Natural killer cell (primary cell): ENCODE data around the gene UIMC1. TPM values are rescaled to one million over a fixed set of nuclear protein-coding genes. Genes with fewer than 3 reads are reported as not detected.
"Not testable (repeated sequence)": the region's sequence is repeated elsewhere in the genome, so short reads cannot be mapped to it uniquely, and the experiment has no call there.

Experiments
- ATAC-seq, 3 donors: fragments of 150-1000 bp in 2 of 3; fragments of 200-7000 bp in 1 of 3; cut with Tn5 transposase; 1 replicate in 1 of 3; 2 replicates in 2 of 3; pipeline ENCODE4 v1.10.0; 2021; ENCODE audit warnings: mild to moderate bottlenecking in 2 of 3, moderate library complexity in 2 of 3
- DNase-seq, 2 donors: peaks; one replicate each; pipeline versions ENCODE4 v3.0.0 to v3.0.0-alpha.2; 2013 to 2021; ENCODE audit warnings: mixed read lengths in 1 of 2
- H3K27ac ChIP-seq: one replicate; pipeline ENCODE4 v1.5.1; 2013; ENCODE audit warnings: mild to moderate bottlenecking, low read length
- H3K27me3 ChIP-seq: one replicate; pipeline ENCODE4 v1.6.1; 2013; ENCODE audit warnings: low read length; ENCODE audit not compliant: control insufficient read depth, insufficient read depth
- H3K36me3 ChIP-seq: one replicate; pipeline ENCODE4 v1.6.1; 2013; ENCODE audit warnings: low read length; ENCODE audit not compliant: control insufficient read depth, insufficient read depth
- H3K4me1 ChIP-seq: one replicate; pipeline ENCODE4 v1.6.1; 2013; ENCODE audit warnings: low read length; ENCODE audit not compliant: control insufficient read depth, insufficient read depth
- H3K4me3 ChIP-seq: one replicate; pipeline ENCODE4 v1.5.1; 2013; ENCODE audit warnings: low read length
- H3K9me3 ChIP-seq: one replicate; pipeline ENCODE4 v1.6.1; 2013; ENCODE audit warnings: low read length; ENCODE audit not compliant: control insufficient read depth, insufficient read depth
- H3K27ac Mint-ChIP-seq, 2 donors: one replicate each; pipeline ENCODE4 v1.8.0; 2022; ENCODE audit warnings: mild to moderate bottlenecking in 2 of 2, mixed read lengths in 2 of 2, moderate library complexity in 1 of 2
- H3K27me3 Mint-ChIP-seq, 2 donors: one replicate each; pipeline ENCODE4 v1.8.0; 2022; ENCODE audit warnings: low read depth in 2 of 2, mixed read lengths in 2 of 2
- H3K36me3 Mint-ChIP-seq: one replicate; pipeline ENCODE4 v1.8.0; 2022; ENCODE audit warnings: mixed read lengths
- H3K4me1 Mint-ChIP-seq, 2 donors: one replicate each; pipeline ENCODE4 v1.8.0; 2022; ENCODE audit warnings: mixed read lengths in 2 of 2
- H3K4me3 Mint-ChIP-seq: one replicate; pipeline ENCODE4 v1.8.0; 2022; ENCODE audit warnings: mild to moderate bottlenecking, moderate library complexity, mixed read lengths
- H3K9me3 Mint-ChIP-seq, 2 donors: one replicate each; pipeline ENCODE4 v1.8.0; 2022; ENCODE audit warnings: mixed read lengths in 2 of 2
- WGBS: methylation state at CpG from one replicate; pipeline ENCODE4 v1.1.7; 2013; ENCODE audit warnings: missing lambda C conversion rate; ENCODE audit not compliant: insufficient coverage; 5-methylcytosine and 5-hydroxymethylcytosine counted together
- intact Hi-C: fragments of 100-400 bp; cut with micrococcal nuclease; formaldehyde crosslinking; loops from one replicate; pipeline ENCODE4 v1.14.2; 2022
- total RNA-seq, 4 donors: library from RNA; stranded (reverse); fragments of 120-200 nt in 1 of 4; gene quantifications; one replicate each; pipeline versions ENCODE4 v1.2.3 to v1.2.4, GENCODE V29; 2013 to 2022
- TF ChIP-seq, protein P1 (sequence below): fragments of 200-600 bp; IDR thresholded peaks from one replicate; pipeline ENCODE4 v1.8.0; 2022; ENCODE audit warnings: antibody characterized with exemption

Gene UIMC1
- total RNA-seq, 3 donors from 2014 or later (not counting 1 experiment from before 2014, with no cell fraction given): 55.1 to 75.7 (median 57.3) TPM

DNA sequence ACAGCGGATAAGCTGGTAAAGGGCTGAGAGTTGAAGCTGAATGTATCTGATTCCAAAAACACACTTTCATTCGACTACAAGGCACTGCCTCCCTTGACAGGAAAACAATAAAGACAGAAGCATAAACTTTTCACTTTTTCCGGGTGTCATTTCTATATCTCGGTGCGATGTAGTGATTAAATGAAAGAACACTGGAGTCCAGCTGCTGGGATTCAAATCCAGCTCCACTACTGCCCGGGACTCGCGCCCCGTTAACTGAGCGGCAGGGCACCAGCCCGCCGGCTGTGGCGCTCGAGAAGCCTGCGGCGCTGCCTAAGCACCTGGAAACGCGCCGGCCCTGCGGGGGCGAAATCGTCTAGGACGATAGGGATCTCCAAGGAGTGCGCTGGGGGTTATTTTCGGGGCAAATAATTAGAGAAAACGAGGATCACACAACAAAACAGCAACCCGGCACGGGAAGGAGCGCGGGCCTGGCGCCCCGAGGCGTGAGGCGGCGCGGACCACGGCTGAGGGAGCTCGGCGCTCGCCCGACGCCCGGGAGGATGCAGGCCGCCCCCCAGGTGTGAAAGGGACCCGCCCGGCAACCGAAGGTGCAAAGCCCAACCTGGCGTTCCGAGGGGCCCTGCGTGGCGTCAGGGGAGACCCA is 837 bp downstream of the UIMC1 start:
- Mint-ChIP-seq H3K27ac (peak overlapping the region; percentile 91 to 95), H3K4me3 (peak overlapping the region; percentile 98), H3K36me3 (no peaks in the 10 kb centered on the region), H3K4me1 (peaks cover 27 to 33% of the 10 kb centered on the region in 2 donors), H3K9me3 (no peaks in the 10 kb centered on the region), H3K27me3 (no peaks in the 10 kb centered on the region)
- intact Hi-C loops: no loop called here
- peak; percentile 54 to 80 for DNase-seq
- H3K27me3 ChIP-seq: no peaks in the 10 kb centered on the region
- peak overlapping the region; percentile 87 for H3K27ac ChIP-seq
- WGBS: under 1% methylated on average over 51 of the region's 51 CpGs
- ATAC-seq: peak; percentile 54 to 65 (median 55)
- H3K9me3 ChIP-seq: no peaks in the 10 kb centered on the region
- TF ChIP-seq, protein P1, sequence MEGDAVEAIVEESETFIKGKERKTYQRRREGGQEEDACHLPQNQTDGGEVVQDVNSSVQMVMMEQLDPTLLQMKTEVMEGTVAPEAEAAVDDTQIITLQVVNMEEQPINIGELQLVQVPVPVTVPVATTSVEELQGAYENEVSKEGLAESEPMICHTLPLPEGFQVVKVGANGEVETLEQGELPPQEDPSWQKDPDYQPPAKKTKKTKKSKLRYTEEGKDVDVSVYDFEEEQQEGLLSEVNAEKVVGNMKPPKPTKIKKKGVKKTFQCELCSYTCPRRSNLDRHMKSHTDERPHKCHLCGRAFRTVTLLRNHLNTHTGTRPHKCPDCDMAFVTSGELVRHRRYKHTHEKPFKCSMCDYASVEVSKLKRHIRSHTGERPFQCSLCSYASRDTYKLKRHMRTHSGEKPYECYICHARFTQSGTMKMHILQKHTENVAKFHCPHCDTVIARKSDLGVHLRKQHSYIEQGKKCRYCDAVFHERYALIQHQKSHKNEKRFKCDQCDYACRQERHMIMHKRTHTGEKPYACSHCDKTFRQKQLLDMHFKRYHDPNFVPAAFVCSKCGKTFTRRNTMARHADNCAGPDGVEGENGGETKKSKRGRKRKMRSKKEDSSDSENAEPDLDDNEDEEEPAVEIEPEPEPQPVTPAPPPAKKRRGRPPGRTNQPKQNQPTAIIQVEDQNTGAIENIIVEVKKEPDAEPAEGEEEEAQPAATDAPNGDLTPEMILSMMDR: peak; percentile 46
- no peaks in the 10 kb centered on the region for H3K36me3 ChIP-seq
- peak overlapping the region; percentile 95 for H3K4me3 ChIP-seq
- peaks cover 21% of the 10 kb centered on the region for H3K4me1 ChIP-seq

DNA sequence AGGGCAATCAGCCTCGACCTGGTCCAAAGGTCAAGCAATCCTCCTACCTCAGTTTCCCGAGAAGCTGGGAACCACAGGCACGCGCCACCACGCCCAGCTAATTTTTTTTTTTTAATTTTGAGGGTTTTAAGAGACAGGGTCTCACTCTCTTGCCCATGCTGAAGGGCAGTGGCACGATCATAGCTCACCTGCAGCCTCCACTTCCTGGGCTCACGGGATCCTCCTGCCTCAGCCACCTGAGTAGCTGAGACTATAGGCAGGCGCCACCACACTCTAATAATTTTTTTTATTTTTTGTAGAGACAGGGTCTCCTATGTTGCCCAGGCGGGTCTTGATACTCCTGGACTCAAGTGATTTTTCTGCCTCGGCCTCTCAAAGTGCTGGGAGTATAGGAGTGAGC is 1.6 kb downstream of the UIMC1 start:
- WGBS: 93% methylated on average over 8 of the region's 10 CpGs
- TF ChIP-seq, protein P1: no peak
- peaks cover 21% of the 10 kb centered on the region for H3K4me1 ChIP-seq
- H3K4me3 ChIP-seq: no peak overlapping the region
- H3K27ac ChIP-seq: no peak overlapping the region
- DNase-seq (no peak), ATAC-seq (no peak)
- peak overlapping the region in 1 of 2 donors; percentile 91 for H3K27ac Mint-ChIP-seq
- H3K27me3 Mint-ChIP-seq: no peaks in the 10 kb centered on the region
- no peaks in the 10 kb centered on the region for H3K27me3 ChIP-seq
- no peaks in the 10 kb centered on the region for H3K36me3 ChIP-seq
- intact Hi-C loops: no loop called here
- no peaks in the 10 kb centered on the region for H3K36me3 Mint-ChIP-seq
- H3K9me3 ChIP-seq: no peaks in the 10 kb centered on the region
- H3K9me3 Mint-ChIP-seq: no peaks in the 10 kb centered on the region
- H3K4me1 Mint-ChIP-seq: peaks cover 27 to 35% of the 10 kb centered on the region in 2 donors
- peak overlapping the region; percentile 98 for H3K4me3 Mint-ChIP-seq

DNA sequence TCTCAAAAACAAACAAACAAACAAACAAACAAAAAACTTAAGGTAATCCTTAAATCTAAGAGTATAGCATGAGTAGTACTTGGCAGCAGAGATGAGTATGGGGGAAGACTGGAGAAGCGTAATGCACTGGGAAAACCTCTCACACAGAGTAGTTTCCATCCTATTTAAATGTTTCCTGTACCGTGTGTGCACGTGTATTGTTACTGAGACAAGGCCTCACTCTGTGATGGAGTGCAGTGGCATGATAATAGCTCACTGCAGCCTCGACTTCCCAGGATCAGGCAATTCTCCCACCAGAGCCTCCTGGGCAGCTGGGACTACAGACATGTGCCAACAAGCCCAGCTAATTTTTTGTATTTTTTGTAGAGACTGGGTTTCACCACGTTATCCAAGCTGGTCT is 2.9 kb downstream of the UIMC1 start:
- H3K36me3 ChIP-seq: no peaks in the 10 kb centered on the region
- peaks cover 21% of the 10 kb centered on the region for H3K4me1 ChIP-seq
- peaks cover 31 to 39% of the 10 kb centered on the region in 2 donors for H3K4me1 Mint-ChIP-seq
- intact Hi-C loops: no loop called here
- H3K4me3 Mint-ChIP-seq: no peak overlapping the region
- H3K27me3 Mint-ChIP-seq: no peaks in the 10 kb centered on the region
- no peak overlapping the region for H3K4me3 ChIP-seq
- WGBS: 73% methylated on average over 5 of the region's 5 CpGs
- no peaks in the 10 kb centered on the region for H3K36me3 Mint-ChIP-seq
- TF ChIP-seq, protein P1: no peak
- peak overlapping the region in 1 of 2 donors; percentile 91 for H3K27ac Mint-ChIP-seq
- H3K9me3 ChIP-seq: no peaks in the 10 kb centered on the region
- no peak for DNase-seq
- no peak overlapping the region for H3K27ac ChIP-seq
- no peaks in the 10 kb centered on the region for H3K27me3 ChIP-seq
- ATAC-seq: no peak
- no peaks in the 10 kb centered on the region for H3K9me3 Mint-ChIP-seq

DNA sequence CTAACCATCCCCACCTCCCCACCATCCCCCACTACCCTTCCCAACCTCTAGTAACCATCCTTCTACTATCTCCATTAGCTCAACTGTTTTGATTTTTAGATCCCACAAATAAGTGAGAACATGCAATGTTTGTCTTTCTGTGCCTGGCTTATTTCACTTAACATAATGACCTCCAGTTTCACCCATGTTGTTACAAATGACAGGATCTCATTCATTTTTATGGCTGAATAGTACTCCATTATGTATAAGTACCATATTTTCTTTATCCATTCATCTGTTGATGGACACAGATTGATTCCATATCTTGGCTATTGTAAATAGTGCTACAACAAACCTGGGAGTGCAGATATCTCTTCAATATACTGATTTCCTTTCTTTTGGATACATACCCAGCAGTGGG is 7.1 kb downstream of the UIMC1 start:
- H3K9me3 ChIP-seq, H3K36me3 Mint-ChIP-seq, H3K9me3 Mint-ChIP-seq, H3K36me3 ChIP-seq, H3K27ac ChIP-seq, H3K27me3 ChIP-seq, H3K27me3 Mint-ChIP-seq, H3K4me3 Mint-ChIP-seq, H3K4me3 ChIP-seq, H3K4me1 ChIP-seq, H3K27ac Mint-ChIP-seq, DNase-seq, ATAC-seq, intact Hi-C loops: not testable (repeated sequence)
- peaks cover 36 to 50% of the 10 kb centered on the region in 2 donors for H3K4me1 Mint-ChIP-seq
